HG02852 (cell line): ENCODE results near the gene FADS1.

Experiments used
- ATAC-seq: cut with Tn5 transposase; IDR thresholded peaks from one replicate; pipeline ENCODE4 v1.9.1; 2021; ENCODE audit warnings: mild to moderate bottlenecking, moderate library complexity; ENCODE audit not compliant: unreplicated experiment

Gene FADS1

GRCh38 chr11:61762798-61763197 is 54.0 kb downstream of the FADS1 start:
- no peak for ATAC-seq

- no peak for ATAC-seq
Measured at GRCh38 chr11:61762223-61762615, 54.6 kb downstream of the FADS1 start.

- ATAC-seq = no peak
Measured at GRCh38 chr11:61761440-61762222, 55.2 kb downstream of the FADS1 start.

GRCh38 chr11:61760946-61761345 is 55.9 kb downstream of the FADS1 start:
- ATAC-seq = no peak

GRCh38 chr11:61757213-61757862 is 59.5 kb downstream of the FADS1 start:
- ATAC-seq = no peak

- ATAC-seq = no peak
Measured at GRCh38 chr11:61756452-61757212, 60.2 kb downstream of the FADS1 start.

- no peak for ATAC-seq
Measured at GRCh38 chr11:61756147-61756451, 60.7 kb downstream of the FADS1 start.

- ATAC-seq = no peak
Measured at GRCh38 chr11:61754534-61755482, 62.0 kb downstream of the FADS1 start.

- no peak for ATAC-seq
Measured at GRCh38 chr11:61753672-61754071, 63.1 kb downstream of the FADS1 start.

GRCh38 chr11:61752925-61753521 is 63.8 kb downstream of the FADS1 start:
- ATAC-seq = no peak

GRCh38 chr11:61752117-61752924 is 64.5 kb downstream of the FADS1 start, which contains the start of gene MYRF:
TSS of gene MYRF (plus strand) at chr11:61752636. CDS start at chr11:61752745, 109 bp downstream.
- no peak for ATAC-seq

- ATAC-seq = no peak
Measured at GRCh38 chr11:61751384-61751783, 65.4 kb downstream of the FADS1 start.

- no peak for ATAC-seq
Measured at GRCh38 chr11:61750631-61751273, 66.1 kb downstream of the FADS1 start.
